Measurements from ENCODE around the gene SMG7.
A peak's percentile ranks its signal among the peaks of the same experiment; 100 is the strongest.

The SMG7 gene

GRCh38 chr1:183470961-183471742, 1.1 kb upstream of the SMG7 start:
- DNase-seq = peak; percentile 84

GRCh38 chr1:183471743-183472487, 384 bp upstream of the SMG7 start:
- peak; percentile 99 for DNase-seq

- no peak for DNase-seq
These were observed 878 bp downstream of the SMG7 start for GRCh38 chr1:183473217-183473536.

GRCh38 chr1:183476081-183476480, 3.8 kb downstream of the SMG7 start:
- no peak for DNase-seq

- no peak for DNase-seq
These were observed 5.9 kb downstream of the SMG7 start for GRCh38 chr1:183477986-183478781.

GRCh38 chr1:183480971-183481441, 8.7 kb downstream of the SMG7 start:
- DNase-seq = no peak

GRCh38 chr1:183483224-183483623, 10.9 kb downstream of the SMG7 start:
- no peak for DNase-seq

- DNase-seq = no peak
These were observed 12.0 kb downstream of the SMG7 start for GRCh38 chr1:183484254-183484653.

- DNase-seq = no peak
These were observed 12.6 kb downstream of the SMG7 start for GRCh38 chr1:183484851-183485250.

GRCh38 chr1:183487674-183488442, 15.6 kb downstream of the SMG7 start:
- DNase-seq = no peak

GRCh38 chr1:183490932-183491331, 18.6 kb downstream of the SMG7 start:
- no peak for DNase-seq

GRCh38 chr1:183493540-183494245, 21.4 kb downstream of the SMG7 start:
- no peak for DNase-seq

- DNase-seq = no peak
These were observed 23.1 kb downstream of the SMG7 start for GRCh38 chr1:183495420-183495819.

- DNase-seq = no peak
These were observed 24.9 kb downstream of the SMG7 start for GRCh38 chr1:183497218-183497617.

GRCh38 chr1:183498342-183498991, 26.2 kb downstream of the SMG7 start:
- DNase-seq = no peak

- DNase-seq = no peak
These were observed 33.3 kb downstream of the SMG7 start for GRCh38 chr1:183505454-183506089.

GRCh38 chr1:183506561-183506960, 34.3 kb downstream of the SMG7 start:
- DNase-seq = peak; percentile 38

GRCh38 chr1:183508694-183509093, 36.4 kb downstream of the SMG7 start:
- DNase-seq = no peak

GRCh38 chr1:183512450-183512849, 40.2 kb downstream of the SMG7 start:
- no peak for DNase-seq

GRCh38 chr1:183514235-183514634, 41.9 kb downstream of the SMG7 start:
- DNase-seq = no peak

Measured in fibroblast of skin of scalp (primary cell).